Activated CD4-positive, alpha-beta memory T cell treated with anti-CD3 and anti-CD28 coated beads, Interleukin-2, amount 10 ng/mL, durations not matched to agents 7 days and 5 days (primary cell): ENCODE measurements around the gene ARHGAP30. TPM values are rescaled to one million over a fixed set of nuclear protein-coding genes. Genes with fewer than 3 reads are reported as not detected.
"Not testable (repeated sequence)": the region's sequence is repeated elsewhere in the genome, so short reads cannot be mapped to it uniquely, and the experiment has no call there.

ENCODE experiments used
- CTCF ChIA-PET: fragments of 350-600 bp; sonication (Branson Sonifier 250); formaldehyde crosslinking; loops from one replicate; lab custom pipeline; 2021; ENCODE audit warnings: antibody characterized with exemption, inconsistent platforms; lab: Charles Lee
- POLR2A ChIA-PET: fragments of 350-600 bp; sonication (Branson Sonifier 250); formaldehyde crosslinking; loops from one replicate; lab custom pipeline; 2021; ENCODE audit warnings: antibody characterized with exemption; lab: Charles Lee
- DNase-seq: peaks from one replicate; pipeline ENCODE4 v3.0.0-alpha.2; 2020
- H3K27ac Mint-ChIP-seq: one replicate; pipeline ENCODE4 v1.8.0; 2021; ENCODE audit warnings: mild to moderate bottlenecking, mixed read lengths
- H3K27me3 Mint-ChIP-seq: one replicate; pipeline ENCODE4 v1.8.0; 2021; ENCODE audit warnings: mixed read lengths
- H3K36me3 Mint-ChIP-seq: one replicate; pipeline ENCODE4 v1.8.0; 2021; ENCODE audit warnings: low read depth, mixed read lengths
- H3K4me1 Mint-ChIP-seq: one replicate; pipeline ENCODE4 v1.8.0; 2021; ENCODE audit warnings: mixed read lengths
- H3K4me3 Mint-ChIP-seq: one replicate; pipeline ENCODE4 v1.8.0; 2021; ENCODE audit warnings: mild to moderate bottlenecking, mixed read lengths
- H3K9me3 Mint-ChIP-seq: one replicate; pipeline ENCODE4 v1.8.0; 2021; ENCODE audit warnings: mixed read lengths
- total RNA-seq, 2 experiments: library from RNA; stranded (reverse); gene quantifications; one replicate each; pipeline ENCODE4 v1.2.3, GENCODE V29; 2021

Gene ARHGAP30
- 100 to 1,000 TPM; 331 to 339 TPM for total RNA-seq

GRCh38 chr1:161069731-161070270 lies at the start of gene ARHGAP30:
Gene ARHGAP30 (minus strand): TSS chr1:161069891. CDS start chr1:161069624, 267 bp downstream.
- H3K27ac Mint-ChIP-seq = peak within 1 kb of the TSS; percentile 99
- H3K27me3 Mint-ChIP-seq = no peaks in the 10 kb centered on the region
- peaks cover 53% of the 10 kb centered on the region for H3K4me1 Mint-ChIP-seq
- POLR2A ChIA-PET = interaction anchor here (0.8 to 8.5 kb wide), 33 partner anchors 10 to 807 kb away, joined by 3 to 293 read pairs (median 7); partner anchors contain the start of genes DCAF8, DEDD, F11R and KLHDC9
- H3K9me3 Mint-ChIP-seq = no peaks in the 10 kb centered on the region
- peak within 1 kb of the TSS; percentile 100 for H3K4me3 Mint-ChIP-seq
- DNase-seq = peak; percentile 95
- peaks cover 38% of the 10 kb centered on the region for H3K36me3 Mint-ChIP-seq
- CTCF ChIA-PET = interaction anchor here (0.6 to 11.4 kb wide), 18 partner anchors 11 to 156 kb away, joined by 3 to 128 read pairs (median 6); partner anchors contain the start of genes DEDD, F11R, KLHDC9 and NIT1

DNA sequence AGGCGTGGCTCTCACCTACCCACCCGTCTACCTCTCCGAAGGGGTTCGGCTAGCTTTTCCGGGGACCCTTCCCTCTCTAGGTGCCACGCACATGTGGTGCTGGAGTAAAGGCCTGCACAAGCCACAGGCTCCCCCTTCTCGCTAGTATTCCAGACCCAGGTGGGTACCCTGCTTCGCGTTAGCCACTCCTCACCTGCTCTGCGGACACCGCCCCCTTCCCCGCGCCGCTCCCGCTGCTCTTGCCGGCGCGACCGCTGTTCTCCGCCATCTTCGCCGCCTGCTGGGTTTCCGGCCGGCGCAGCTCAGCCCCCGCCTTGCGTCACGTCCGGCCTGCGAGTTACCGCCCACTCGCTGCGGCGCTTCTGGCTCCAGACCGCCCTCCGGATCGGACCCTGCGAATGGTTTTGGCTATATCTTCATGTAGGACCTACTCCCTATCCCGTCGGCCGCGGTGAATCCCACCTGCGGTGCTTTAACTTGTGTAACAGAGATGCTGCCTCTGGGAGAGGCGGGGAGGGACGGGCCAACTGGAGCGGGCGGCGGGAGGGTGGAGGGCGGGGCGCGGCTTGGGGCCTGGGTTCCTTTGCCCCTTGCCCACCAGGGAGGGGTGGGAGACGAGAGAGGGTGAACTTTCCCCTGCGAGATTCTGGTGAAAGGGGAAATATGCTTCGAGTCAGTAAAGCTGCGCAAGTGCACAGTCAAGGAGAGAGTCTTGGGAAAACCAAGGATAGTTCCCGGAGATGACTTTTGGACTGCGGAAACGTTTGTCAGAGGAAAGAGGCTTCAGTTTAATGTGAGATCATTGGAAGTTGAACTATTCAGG lies 48.3 kb upstream of the ARHGAP30 start, which contains the start of the genes NIT1 and PFDN2:
NIT1 (plus strand) TSS at position 347 of the 823 bp plus-strand sequence; CDS start at position 419, 72 bp downstream.
PFDN2 (minus strand) TSS at position 279 of the 823 bp plus-strand sequence; CDS start at position 268, 11 bp downstream.
- Mint-ChIP-seq H3K27me3 (no peaks in the 10 kb centered on the region), H3K9me3 (no peaks in the 10 kb centered on the region), H3K4me1 (peaks cover 66% of the 10 kb centered on the region), H3K4me3 (peak within 1 kb of the TSS; percentile 93), H3K27ac (peak within 1 kb of the TSS; percentile 95), H3K36me3 (peaks cover 63% of the 10 kb centered on the region)
- peak; percentile 89 for DNase-seq
- CTCF ChIA-PET = interaction anchor here (0.5 to 3.4 kb wide), 13 partner anchors 10 to 264 kb away, joined by 3 to 21 read pairs (median 4); partner anchors contain the start of genes ARHGAP30, DEDD, KLHDC9 and TOMM40L
- POLR2A ChIA-PET = interaction anchor here (0.8 to 3.7 kb wide), 24 partner anchors 10 to 491 kb away, joined by 3 to 27 read pairs (median 6); partner anchors contain the start of genes B4GALT3, F11R, KLHDC9 and NDUFS2

DNA sequence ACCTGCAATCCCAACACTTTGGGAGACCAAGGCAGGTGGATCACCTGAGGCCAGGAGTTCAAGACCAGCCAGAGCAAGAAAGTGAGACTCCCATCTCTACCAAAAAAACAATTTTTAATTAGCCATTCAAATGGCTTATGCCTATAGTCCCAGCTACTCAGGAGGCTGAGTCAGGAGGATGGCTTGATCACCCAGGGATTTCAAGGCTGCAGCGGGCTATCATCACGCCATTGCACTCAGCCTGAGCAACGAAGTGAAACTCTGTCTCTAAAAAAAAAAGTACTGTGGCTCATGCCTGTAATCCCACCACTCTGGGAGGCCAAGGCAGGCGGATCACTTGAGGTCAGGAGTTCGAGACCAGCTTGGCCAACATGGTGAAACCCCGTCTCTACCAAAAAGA lies 46.3 kb upstream of the ARHGAP30 start:
- not testable (repeated sequence) for H3K27me3 Mint-ChIP-seq, DNase-seq, H3K9me3 Mint-ChIP-seq
- H3K4me3 Mint-ChIP-seq = peak overlapping the region; percentile 93
- H3K27ac Mint-ChIP-seq = peak overlapping the region; percentile 95
- peaks cover 43% of the 10 kb centered on the region for H3K36me3 Mint-ChIP-seq
- ChIA-PET POLR2A (interaction anchor here (2.0 to 3.7 kb wide), 5 partner anchors 17 to 198 kb away, joined by 5 to 27 read pairs (median 11); partner anchors contain the start of genes KLHDC9, SDHC, UFC1 and USF1), CTCF (interaction anchor here (1.2 to 3.4 kb wide), 3 partner anchors 18 to 48 kb away, joined by 3 to 21 read pairs (median 14); partner anchors contain the start of genes DEDD and KLHDC9)
- peaks cover 72% of the 10 kb centered on the region for H3K4me1 Mint-ChIP-seq

- ChIA-PET CTCF (no interaction called here), POLR2A (interaction anchor here (1.9 to 3.7 kb wide), 2 partner anchors 16 kb away, joined by 4 to 27 read pairs; partner anchors contain the start of gene KLHDC9)
- Mint-ChIP-seq H3K27ac (peak overlapping the region; percentile 95), H3K4me1 (peaks cover 68% of the 10 kb centered on the region), H3K27me3 (no peaks in the 10 kb centered on the region), H3K36me3 (peaks cover 39% of the 10 kb centered on the region), H3K4me3 (peak overlapping the region; percentile 93), H3K9me3 (no peaks in the 10 kb centered on the region)
- peak; percentile 58 for DNase-seq
Observed at GRCh38 chr1:161115132-161115711, 45.5 kb upstream of the ARHGAP30 start.

DNA sequence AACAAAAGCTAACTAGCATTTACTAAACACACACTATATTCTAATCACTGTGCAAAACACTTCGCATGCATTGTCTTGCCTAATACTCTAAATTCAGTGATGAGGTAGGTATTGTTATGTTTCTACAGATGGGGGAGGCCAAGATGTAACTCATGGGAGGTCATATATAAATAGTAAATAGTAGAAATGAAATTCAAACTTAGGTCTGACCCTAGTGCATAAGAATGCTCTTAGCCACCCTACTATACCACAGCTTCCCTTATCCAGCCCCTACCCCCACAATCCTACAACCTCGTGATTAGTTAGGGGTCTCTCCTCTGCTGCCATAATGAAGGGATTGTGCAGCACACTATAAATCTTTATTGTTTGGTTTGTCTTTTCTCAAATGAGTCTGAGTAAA lies 44.9 kb upstream of the ARHGAP30 start:
- POLR2A ChIA-PET = interaction anchor here (0.7 to 1.9 kb wide), 4 partner anchors 17 to 68 kb away, joined by 3 to 7 read pairs (median 4); partner anchors contain the start of genes ARHGAP30 and USF1
- no peak overlapping the region for H3K4me3 Mint-ChIP-seq
- peak overlapping the region; percentile 95 for H3K27ac Mint-ChIP-seq
- H3K4me1 Mint-ChIP-seq = peaks cover 62% of the 10 kb centered on the region
- peaks cover 32% of the 10 kb centered on the region for H3K36me3 Mint-ChIP-seq
- H3K9me3 Mint-ChIP-seq = no peaks in the 10 kb centered on the region
- CTCF ChIA-PET = no interaction called here
- no peak for DNase-seq
- no peaks in the 10 kb centered on the region for H3K27me3 Mint-ChIP-seq

GRCh38 chr1:161113915-161114314 lies 44.2 kb upstream of the ARHGAP30 start:
- no peak for DNase-seq
- Mint-ChIP-seq H3K27ac (peak overlapping the region; percentile 56), H3K4me3 (no peak overlapping the region), H3K4me1 (peaks cover 58% of the 10 kb centered on the region), H3K36me3 (peaks cover 30% of the 10 kb centered on the region), H3K27me3 (no peaks in the 10 kb centered on the region), H3K9me3 (no peaks in the 10 kb centered on the region)
- POLR2A ChIA-PET = interaction anchor here (0.7 to 1.9 kb wide), 4 partner anchors 18 to 68 kb away, joined by 3 to 7 read pairs (median 4); partner anchors contain the start of genes ARHGAP30 and USF1
- CTCF ChIA-PET = interaction anchor here (1.0 kb wide), 1 partner anchor 72 kb away, joined by 3 read pairs; no protein-coding TSS in a partner anchor

DNA sequence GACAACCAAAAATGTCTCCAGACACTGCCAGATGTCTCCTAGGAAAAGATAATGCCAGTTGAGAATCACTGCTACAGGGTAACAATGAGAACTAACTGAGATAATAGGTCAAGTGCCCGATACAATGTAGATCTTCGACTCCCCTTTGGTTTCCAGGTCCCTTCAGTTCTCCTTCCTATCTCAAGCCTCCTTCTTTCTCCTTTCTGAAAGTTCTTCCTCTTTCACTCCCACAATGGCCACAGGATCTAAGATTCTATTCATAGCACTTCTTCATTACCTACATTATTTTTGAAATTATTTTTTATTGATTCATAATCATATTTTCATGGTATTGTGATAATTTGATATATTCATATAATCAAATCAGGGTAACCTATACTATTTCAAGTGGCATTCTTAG lies 41.8 kb upstream of the ARHGAP30 start:
- peaks cover 27% of the 10 kb centered on the region for H3K36me3 Mint-ChIP-seq
- H3K27me3 Mint-ChIP-seq = no peaks in the 10 kb centered on the region
- no peak overlapping the region for H3K27ac Mint-ChIP-seq
- ChIA-PET POLR2A (interaction anchor here (1.2 kb wide), 1 partner anchor 43 kb away, joined by 3 read pairs; no protein-coding TSS in a partner anchor), CTCF (interaction anchor here (1.2 to 1.5 kb wide), 3 partner anchors 13 to 55 kb away, joined by 3 to 6 read pairs (median 4); partner anchors contain the start of genes KLHDC9 and PPOX)
- no peak for DNase-seq
- H3K4me1 Mint-ChIP-seq = peaks cover 48% of the 10 kb centered on the region
- no peaks in the 10 kb centered on the region for H3K9me3 Mint-ChIP-seq
- H3K4me3 Mint-ChIP-seq = no peak overlapping the region

- H3K27ac Mint-ChIP-seq = no peak overlapping the region
- H3K9me3 Mint-ChIP-seq = no peaks in the 10 kb centered on the region
- no peak overlapping the region for H3K4me3 Mint-ChIP-seq
- H3K36me3 Mint-ChIP-seq = peaks cover 31% of the 10 kb centered on the region
- peaks cover 43% of the 10 kb centered on the region for H3K4me1 Mint-ChIP-seq
- H3K27me3 Mint-ChIP-seq = no peaks in the 10 kb centered on the region
- CTCF ChIA-PET = interaction anchor here (1.4 to 1.5 kb wide), 2 partner anchors 13 to 55 kb away, joined by 4 to 6 read pairs; partner anchors contain the start of genes KLHDC9 and PPOX
- DNase-seq = no peak
- POLR2A ChIA-PET = no interaction called here
Observed at GRCh38 chr1:161111117-161111516, 41.4 kb upstream of the ARHGAP30 start.

DNA sequence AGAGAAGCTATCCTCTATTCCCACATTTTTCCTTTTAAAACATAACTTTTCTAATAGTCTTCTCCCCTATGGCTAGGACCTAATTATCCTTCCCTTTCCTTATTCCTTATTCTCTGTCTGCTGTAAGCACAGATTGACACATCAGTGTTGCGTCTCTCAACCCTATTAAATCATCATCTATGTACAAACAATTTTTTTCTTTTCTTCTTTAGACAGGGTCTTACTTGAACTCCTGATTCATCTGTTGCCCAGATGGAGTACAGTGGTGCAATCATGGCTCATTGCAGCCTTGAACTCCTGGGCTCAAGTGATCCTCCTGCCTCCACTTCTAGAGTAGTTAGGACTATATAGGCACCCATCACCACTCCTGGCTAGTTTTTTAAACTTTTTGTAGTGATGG lies 36.7 kb upstream of the ARHGAP30 start:
- Mint-ChIP-seq H3K36me3 (peaks cover 21% of the 10 kb centered on the region), H3K9me3 (no peaks in the 10 kb centered on the region), H3K27ac (no peak overlapping the region)

GRCh38 chr1:161100556-161100955 lies 30.9 kb upstream of the ARHGAP30 start:
- H3K4me3 Mint-ChIP-seq = no peak overlapping the region
- H3K27me3 Mint-ChIP-seq = no peaks in the 10 kb centered on the region
- no peak overlapping the region for H3K27ac Mint-ChIP-seq
- H3K4me1 Mint-ChIP-seq = peaks cover 25% of the 10 kb centered on the region
- peaks cover 29% of the 10 kb centered on the region for H3K36me3 Mint-ChIP-seq
- ChIA-PET POLR2A (interaction anchor here (1.5 to 9.5 kb wide), 4 partner anchors 16 to 54 kb away, joined by 3 to 142 read pairs (median 52); partner anchors contain the start of genes ARHGAP30, NIT1, PFDN2 and USF1), CTCF (interaction anchor here (0.8 to 2.3 kb wide), 4 partner anchors 29 to 149 kb away, joined by 3 to 6 read pairs (median 3); no protein-coding TSS in a partner anchor)
- no peak for DNase-seq
- H3K9me3 Mint-ChIP-seq = no peaks in the 10 kb centered on the region

More for the DNA sequence above, 36.7 kb upstream of the ARHGAP30 start:
- H3K4me3 Mint-ChIP-seq = no peak overlapping the region
- H3K27me3 Mint-ChIP-seq = no peaks in the 10 kb centered on the region
- POLR2A ChIA-PET = interaction anchor here (0.8 to 0.9 kb wide), 2 partner anchors 49 to 95 kb away, joined by 3 read pairs; partner anchors contain the start of gene NDUFS2
- DNase-seq = no peak
- CTCF ChIA-PET = no interaction called here
- peaks cover 8% of the 10 kb centered on the region for H3K4me1 Mint-ChIP-seq

DNA sequence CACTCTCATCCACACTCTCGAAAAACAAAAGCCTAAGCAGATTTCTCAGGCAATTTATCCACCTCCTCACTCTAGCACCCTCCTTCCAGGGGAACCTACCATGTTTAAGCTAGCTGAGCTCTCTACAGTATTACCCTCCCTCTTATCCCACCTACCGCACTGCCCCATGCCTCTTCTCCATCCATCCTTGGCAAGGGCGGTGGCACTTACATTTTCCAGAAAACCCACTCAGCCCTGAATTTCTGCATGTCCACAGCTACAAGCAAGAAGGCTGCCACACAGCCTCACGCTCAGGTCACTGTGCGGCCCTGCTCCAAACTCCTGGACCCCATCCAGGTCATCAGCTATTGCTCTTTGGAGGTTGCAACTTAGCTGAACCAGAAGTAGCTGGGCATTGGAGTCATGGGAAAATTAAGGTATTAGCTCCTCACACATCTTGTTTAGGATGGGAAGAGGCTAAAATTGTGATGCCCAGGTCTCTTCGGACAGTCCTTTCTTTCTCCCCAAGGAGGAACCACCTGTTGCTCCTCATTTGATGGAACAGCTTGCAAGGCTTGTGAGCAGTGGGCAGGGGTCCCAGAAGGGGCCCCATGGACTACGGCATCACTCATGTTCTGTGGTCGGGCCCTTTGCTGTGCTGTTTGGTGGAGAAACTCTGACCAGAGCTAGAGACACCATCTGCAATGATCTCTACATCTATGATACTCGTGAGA lies 29.6 kb upstream of the ARHGAP30 start:
- Mint-ChIP-seq H3K36me3 (peaks cover 29% of the 10 kb centered on the region), H3K9me3 (no peaks in the 10 kb centered on the region), H3K27me3 (peaks cover 4% of the 10 kb centered on the region), H3K4me3 (peak overlapping the region; percentile 68), H3K4me1 (peaks cover 23% of the 10 kb centered on the region), H3K27ac (peak overlapping the region; percentile 58)
- ChIA-PET POLR2A (interaction anchor here (1.0 to 9.5 kb wide), 7 partner anchors 18 to 255 kb away, joined by 3 to 142 read pairs (median 13); partner anchors contain the start of genes ARHGAP30, F11R, NIT1 and PFDN2), CTCF (interaction anchor here (0.9 to 7.5 kb wide), 11 partner anchors 13 to 147 kb away, joined by 3 to 128 read pairs (median 6); partner anchors contain the start of genes ARHGAP30, NIT1, PFDN2 and PPOX)
- no peak for DNase-seq
